NCI-H774 (cell line): ENCODE data around the gene DNAJC13.
"Not testable (repeated sequence)": the region's sequence is repeated elsewhere in the genome, so short reads cannot be mapped to it uniquely, and the experiment has no call there.

Source experiments
- DNase-seq: peaks from one replicate; lab custom pipeline; 2025; lab: John Stamatoyannopoulos, UW

DNAJC13 gene, protein sequence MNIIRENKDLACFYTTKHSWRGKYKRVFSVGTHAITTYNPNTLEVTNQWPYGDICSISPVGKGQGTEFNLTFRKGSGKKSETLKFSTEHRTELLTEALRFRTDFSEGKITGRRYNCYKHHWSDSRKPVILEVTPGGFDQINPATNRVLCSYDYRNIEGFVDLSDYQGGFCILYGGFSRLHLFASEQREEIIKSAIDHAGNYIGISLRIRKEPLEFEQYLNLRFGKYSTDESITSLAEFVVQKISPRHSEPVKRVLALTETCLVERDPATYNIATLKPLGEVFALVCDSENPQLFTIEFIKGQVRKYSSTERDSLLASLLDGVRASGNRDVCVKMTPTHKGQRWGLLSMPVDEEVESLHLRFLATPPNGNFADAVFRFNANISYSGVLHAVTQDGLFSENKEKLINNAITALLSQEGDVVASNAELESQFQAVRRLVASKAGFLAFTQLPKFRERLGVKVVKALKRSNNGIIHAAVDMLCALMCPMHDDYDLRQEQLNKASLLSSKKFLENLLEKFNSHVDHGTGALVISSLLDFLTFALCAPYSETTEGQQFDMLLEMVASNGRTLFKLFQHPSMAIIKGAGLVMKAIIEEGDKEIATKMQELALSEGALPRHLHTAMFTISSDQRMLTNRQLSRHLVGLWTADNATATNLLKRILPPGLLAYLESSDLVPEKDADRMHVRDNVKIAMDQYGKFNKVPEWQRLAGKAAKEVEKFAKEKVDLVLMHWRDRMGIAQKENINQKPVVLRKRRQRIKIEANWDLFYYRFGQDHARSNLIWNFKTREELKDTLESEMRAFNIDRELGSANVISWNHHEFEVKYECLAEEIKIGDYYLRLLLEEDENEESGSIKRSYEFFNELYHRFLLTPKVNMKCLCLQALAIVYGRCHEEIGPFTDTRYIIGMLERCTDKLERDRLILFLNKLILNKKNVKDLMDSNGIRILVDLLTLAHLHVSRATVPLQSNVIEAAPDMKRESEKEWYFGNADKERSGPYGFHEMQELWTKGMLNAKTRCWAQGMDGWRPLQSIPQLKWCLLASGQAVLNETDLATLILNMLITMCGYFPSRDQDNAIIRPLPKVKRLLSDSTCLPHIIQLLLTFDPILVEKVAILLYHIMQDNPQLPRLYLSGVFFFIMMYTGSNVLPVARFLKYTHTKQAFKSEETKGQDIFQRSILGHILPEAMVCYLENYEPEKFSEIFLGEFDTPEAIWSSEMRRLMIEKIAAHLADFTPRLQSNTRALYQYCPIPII (N-terminal part only)

GRCh38 chr3:132416807-132417694 lies at the start of gene DNAJC13:
Gene DNAJC13 (plus strand): TSS chr3:132417502. CDS start chr3:132434551, 17,049 bp downstream.
- peak; percentile 86 for DNase-seq

DNA sequence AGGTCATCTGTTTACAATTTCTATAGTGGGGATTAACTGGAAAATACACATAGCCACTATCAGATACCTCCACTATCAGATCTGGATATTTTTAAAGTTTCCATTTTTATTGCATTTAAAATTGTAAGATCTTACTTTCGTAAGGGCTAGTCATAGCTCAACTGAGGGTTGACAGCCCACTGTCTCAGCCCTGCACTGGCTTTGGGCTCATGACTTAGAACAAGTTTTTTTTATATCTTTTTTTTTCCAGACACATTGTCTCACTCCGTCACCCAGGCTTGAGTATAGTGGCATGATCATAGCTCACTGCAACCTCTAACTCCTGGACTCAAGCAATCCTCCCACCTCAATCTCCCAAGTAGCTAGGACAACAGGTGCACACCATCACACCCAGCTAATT lies 48.8 kb upstream of the DNAJC13 start:
- DNase-seq: no peak

DNA sequence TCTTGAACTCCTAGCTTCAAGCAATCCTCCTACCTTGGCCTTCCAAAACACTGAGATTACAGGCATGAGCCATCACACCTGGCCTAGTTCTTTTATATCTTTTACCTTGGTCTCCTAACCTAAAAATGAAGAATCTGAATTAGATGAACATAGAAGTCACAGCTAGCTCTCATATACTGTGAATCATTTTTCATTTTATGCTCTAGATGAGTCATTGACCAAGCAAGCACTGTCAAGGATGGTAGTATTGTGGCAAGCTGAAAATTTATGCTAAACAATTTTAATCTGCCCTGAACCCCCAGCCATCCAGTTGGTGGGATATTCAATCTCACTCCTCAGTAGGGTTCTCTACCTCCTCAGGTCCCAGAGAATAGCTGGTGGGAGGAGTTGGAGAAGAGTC lies 48.3 kb upstream of the DNAJC13 start:
- no peak for DNase-seq

GRCh38 chr3:132376945-132377354 lies 40.4 kb upstream of the DNAJC13 start:
- not testable (repeated sequence) for DNase-seq

GRCh38 chr3:132378048-132378762 lies 39.1 kb upstream of the DNAJC13 start:
- no peak for DNase-seq

DNA sequence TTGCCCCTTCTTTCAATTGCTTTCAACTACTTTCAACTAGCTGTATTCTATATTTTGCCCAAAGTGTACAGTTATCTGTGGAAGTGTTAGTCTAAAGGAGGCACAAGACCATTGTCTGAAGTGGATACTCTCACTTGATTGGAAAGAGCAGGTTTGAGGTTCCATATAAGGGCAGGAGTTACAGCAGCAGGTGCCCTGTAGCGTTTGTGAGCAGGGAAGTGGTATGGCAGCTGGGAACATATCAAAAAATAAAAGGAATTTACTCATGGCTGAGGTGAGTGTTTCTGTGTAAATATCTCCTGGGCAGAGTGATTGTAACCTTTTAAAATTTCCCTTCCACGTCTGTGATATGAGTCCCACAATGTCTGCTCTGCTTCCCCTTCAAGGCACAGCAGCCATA lies 38.5 kb upstream of the DNAJC13 start:
- peak; percentile 53 for DNase-seq

- DNase-seq: no peak
Measured at GRCh38 chr3:132380920-132381319, 36.4 kb upstream of the DNAJC13 start.

DNA sequence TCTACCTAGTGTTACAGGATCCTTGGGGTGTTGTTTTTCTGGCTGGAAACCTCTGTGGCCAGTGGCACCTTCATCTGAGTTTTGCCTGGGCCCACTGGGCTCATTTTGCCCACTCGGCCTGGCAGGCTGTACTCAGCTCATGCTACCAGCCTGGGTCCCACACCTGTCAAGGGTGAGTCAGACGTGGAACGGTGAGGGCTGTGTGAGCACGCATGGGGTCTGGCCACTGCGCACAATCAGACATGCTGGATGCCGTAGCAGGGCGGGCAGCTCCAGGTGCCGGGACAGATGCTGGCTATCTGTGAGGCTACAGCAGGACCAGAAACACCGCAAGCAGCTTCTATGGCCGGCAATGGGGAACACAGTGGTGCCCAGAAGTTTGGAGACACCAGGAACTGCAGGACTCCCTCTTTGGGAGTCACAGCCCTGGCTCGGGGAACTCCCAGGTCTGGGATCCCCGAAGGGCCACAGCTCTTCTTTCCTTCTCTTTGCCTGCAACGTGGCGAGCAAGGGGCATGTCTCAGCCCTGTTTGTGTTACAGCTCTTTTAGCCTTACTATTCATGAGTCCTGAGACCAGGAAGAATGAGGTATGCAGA lies 35.9 kb upstream of the DNAJC13 start:
- DNase-seq: no peak

- no peak for DNase-seq
Measured at GRCh38 chr3:132382267-132382666, 35.0 kb upstream of the DNAJC13 start.

GRCh38 chr3:132382688-132383194 lies 34.6 kb upstream of the DNAJC13 start:
- DNase-seq: no peak

GRCh38 chr3:132386259-132386658 lies 31.0 kb upstream of the DNAJC13 start:
- no peak for DNase-seq

- not testable (repeated sequence) for DNase-seq
Measured at GRCh38 chr3:132392675-132393074, 24.6 kb upstream of the DNAJC13 start.

GRCh38 chr3:132394320-132394719 lies 23.0 kb upstream of the DNAJC13 start:
- DNase-seq: no peak

DNA sequence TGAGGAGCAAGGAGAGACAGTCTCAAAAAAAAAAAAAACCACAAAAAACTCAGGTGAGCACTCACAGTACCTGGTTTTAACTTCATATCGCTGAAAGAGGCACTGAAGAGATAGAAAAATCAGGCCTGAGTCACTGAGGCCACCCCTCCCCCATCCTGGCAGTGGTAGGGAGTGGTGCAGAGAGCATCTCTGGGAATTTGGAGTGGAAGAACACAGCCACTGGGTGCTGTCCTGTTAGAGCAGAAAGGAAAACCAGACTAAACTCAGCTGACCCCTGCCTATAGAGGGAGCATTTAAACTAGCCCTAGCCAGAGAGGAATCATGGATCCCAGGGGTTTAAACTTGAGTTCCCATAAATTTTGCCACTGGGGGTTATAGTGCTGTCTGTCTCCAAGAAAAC lies 22.2 kb upstream of the DNAJC13 start:
- no peak for DNase-seq

- no peak for DNase-seq
Measured at GRCh38 chr3:132396255-132396654, 21.0 kb upstream of the DNAJC13 start.

DNA sequence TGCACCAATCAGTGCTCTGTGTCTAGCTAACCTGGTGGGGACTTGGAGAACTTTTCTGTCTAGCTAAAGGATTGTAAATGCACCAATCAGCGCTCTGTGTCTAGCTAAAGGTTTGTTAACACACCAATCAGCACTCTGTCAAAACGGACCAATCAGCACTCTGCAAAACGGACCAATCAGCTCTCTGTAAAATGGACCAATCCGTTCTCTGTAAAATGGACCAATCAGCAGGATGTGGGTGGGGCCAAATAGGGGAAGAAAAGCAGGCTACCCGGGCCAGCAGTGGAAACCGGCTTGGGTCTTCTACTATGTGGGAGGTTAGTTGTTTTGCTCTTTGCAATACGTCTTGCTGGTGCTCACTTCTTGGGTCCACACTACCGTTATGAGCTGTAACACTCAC lies 20.5 kb upstream of the DNAJC13 start:
- not testable (repeated sequence) for DNase-seq

GRCh38 chr3:132399054-132399929 lies 18.0 kb upstream of the DNAJC13 start:
- DNase-seq: peak; percentile 15

DNA sequence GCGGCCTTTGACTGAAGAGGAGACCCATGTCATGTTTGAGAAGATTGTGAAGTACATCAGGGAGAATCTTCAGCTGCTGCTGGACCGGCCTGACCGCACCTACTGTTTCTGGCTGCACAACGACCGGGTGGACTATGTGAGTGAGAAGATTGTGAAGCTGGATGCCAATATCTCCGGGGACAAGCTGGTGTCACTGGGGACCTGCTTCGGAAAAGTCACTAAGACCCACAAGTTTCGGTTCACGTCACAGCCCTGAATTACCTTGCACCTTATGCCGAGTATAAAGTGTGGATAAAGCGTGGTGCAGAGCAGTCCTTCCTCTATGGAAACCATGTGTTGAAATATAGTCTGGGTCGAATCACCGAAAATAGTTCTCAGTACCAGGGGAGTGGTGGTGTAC lies 16.0 kb upstream of the DNAJC13 start:
- DNase-seq: no peak

GRCh38 chr3:132404276-132404675 lies 13.0 kb upstream of the DNAJC13 start:
- DNase-seq: no peak
